GM12878 (cell line): ENCODE data around the gene ARHGAP15. TPM values are rescaled to one million over a fixed set of nuclear protein-coding genes. Genes with fewer than 3 reads are reported as not detected.

Experiments used
- ATAC-seq: fragments of 200-7000 bp; cut with Tn5 transposase; 3 replicates; pipeline ENCODE4 v1.9.1; 2020; ENCODE audit warnings: mild to moderate bottlenecking, moderate library complexity
- BruUV-seq: library from RNA; stranded (reverse); fragments of 400-500 nt; replicated peaks from 2 replicates; lab custom pipeline; 2021; lab: Mats Ljungman, UMichigan
- CTCF ChIA-PET: fragments of 300-600 bp; sonication (Branson Sonifier 250); formaldehyde crosslinking; extraction: SDS; loops from one replicate; lab custom pipeline; 2021; ENCODE audit warnings: inconsistent platforms; lab: Yijun Ruan, JAX
- POLR2A ChIA-PET: fragments of 350-600 bp; formaldehyde crosslinking; extraction: SDS; loops from one replicate; lab custom pipeline; 2021; ENCODE audit warnings: inconsistent platforms; lab: Charles Lee
- RAD21 ChIA-PET: fragments of 300-600 bp; sonication (Branson Sonifier 250); formaldehyde crosslinking; loops from one replicate; lab custom pipeline; 2023; ENCODE audit warnings: antibody characterized with exemption; ENCODE audit not compliant: unreplicated experiment; lab: Charles Lee
- SMC1A ChIA-PET: fragments of 300-600 bp; sonication (Branson Sonifier 250); formaldehyde crosslinking; loops from one replicate; lab custom pipeline; 2023; ENCODE audit not compliant: unreplicated experiment, uncharacterized antibody; lab: Charles Lee
- DNase-seq: peaks from one replicate; pipeline ENCODE4 v3.0.0-alpha.2; 2011; ENCODE audit warnings: low read depth, low spot score
- FAIRE-seq: peaks from 3 replicates; lab custom pipeline; 2011; peaks lifted over from hg19 to GRCh38; lab: Jason Lieb, UNC
- H2AFZ ChIP-seq: 2 replicates; pipeline ENCODE4 v1.6.0; 2011; ENCODE audit warnings: low read depth, low read length, control low read depth; ENCODE audit not compliant: control insufficient read depth
- H3K27ac ChIP-seq: 2 replicates; pipeline ENCODE4 v1.5.1; 2011; ENCODE audit warnings: control low read depth; ENCODE audit not compliant: control insufficient read depth, insufficient read depth
- H3K27me3 ChIP-seq, 2 experiments: replicated peaks in 1 of 2; 2 replicates each; pipeline versions ENCODE4 v1.6.0 to v1.6.1; 2011; ENCODE audit warnings: low read length in 1 of 2; ENCODE audit not compliant: control insufficient read depth in 2 of 2, insufficient read depth in 2 of 2
- H3K36me3 ChIP-seq, 2 experiments: 2 replicates each; pipeline ENCODE4 v1.5.1; 2011; ENCODE audit warnings: low read length in 1 of 2; ENCODE audit not compliant: control insufficient read depth in 2 of 2, insufficient read depth in 2 of 2
- H3K4me1 ChIP-seq: 2 replicates; pipeline ENCODE4 v1.6.1; 2011; ENCODE audit warnings: mild to moderate bottlenecking, low read length, moderate library complexity, mixed read lengths; ENCODE audit not compliant: control insufficient read depth, insufficient read depth
- H3K4me2 ChIP-seq: 2 replicates; pipeline ENCODE4 v1.6.0; 2011; ENCODE audit warnings: control low read depth; ENCODE audit not compliant: control insufficient read depth, insufficient read depth
- H3K4me3 ChIP-seq: fragments of 200-600 bp; sonication (generic); 2 replicates; pipeline ENCODE4 v1.5.1; 2016
- H3K79me2 ChIP-seq: 2 replicates; pipeline ENCODE4 v1.6.0; 2011; ENCODE audit warnings: low read length; ENCODE audit not compliant: control insufficient read depth, insufficient read depth
- H3K9ac ChIP-seq: 2 replicates; pipeline ENCODE4 v1.8.0; 2011; ENCODE audit warnings: low read length, control low read depth, mixed read lengths; ENCODE audit not compliant: control insufficient read depth, insufficient read depth
- H3K9me3 ChIP-seq: replicated peaks from 3 replicates; pipeline ENCODE4 v1.5.1; 2011; ENCODE audit warnings: mild to moderate bottlenecking, low read length; ENCODE audit not compliant: control insufficient read depth, insufficient read depth
- H4K20me1 ChIP-seq: 2 replicates; pipeline ENCODE4 v1.6.0; 2011; ENCODE audit not compliant: control insufficient read depth, insufficient read depth
- BACH1 ChIP-seq: fragments of 450-650 bp; IDR thresholded peaks from 2 replicates; pipeline ENCODE4 v1.6.1; 2017; ENCODE audit warnings: mild to moderate bottlenecking, borderline replicate concordance
- CEBPB ChIP-seq, 2 experiments: fragments of 150-350 bp in 1 of 2; IDR thresholded peaks; 2 replicates each; pipeline ENCODE4 v1.6.1; 2012 to 2014; ENCODE audit warnings: low read depth in 2 of 2, low read length in 2 of 2, borderline replicate concordance in 1 of 2, inconsistent platforms in 1 of 2
- CREB1 ChIP-seq: IDR thresholded peaks from 2 replicates; pipeline ENCODE4 v1.6.1; 2012; ENCODE audit warnings: low read depth, mild to moderate bottlenecking, inconsistent platforms
- EED ChIP-seq: sonication (generic); IDR thresholded peaks from 2 replicates; pipeline ENCODE4 v1.6.1; 2016; ENCODE audit warnings: antibody characterized with exemption, low read depth
- JUND ChIP-seq: IDR thresholded peaks from 2 replicates; pipeline ENCODE4 v1.6.1; 2012; ENCODE audit warnings: low read depth, mild to moderate bottlenecking, low read length, improper control_type of control experiment, moderate library complexity
- NBN ChIP-seq: fragments of 450-650 bp; IDR thresholded peaks from 2 replicates; pipeline ENCODE4 v1.6.1; 2016
- POLR2A ChIP-seq: IDR thresholded peaks from 2 replicates; pipeline ENCODE4 v1.6.1; 2011; ENCODE audit warnings: low read depth, mild to moderate bottlenecking, low read length
- RCOR1 ChIP-seq: conservative IDR thresholded peaks from 2 replicates; pipeline ENCODE4 v1.6.1; 2012; ENCODE audit warnings: low read depth, low read length, improper control_type of control experiment
- SUZ12 ChIP-seq: fragments of 200-600 bp; sonication (generic); IDR thresholded peaks from one replicate; pipeline ENCODE4 v1.6.1; 2018; ENCODE audit warnings: antibody characterized with exemption, mild to moderate bottlenecking; ENCODE audit not compliant: unreplicated experiment
- WRNIP1 ChIP-seq: IDR thresholded peaks from 2 replicates; pipeline ENCODE4 v1.6.1; 2011; ENCODE audit warnings: low read depth, low read length, improper control_type of control experiment, borderline replicate concordance
- WGBS: methylation state at CpG from one replicate; pipeline ENCODE4 v1.1.6; 2016; ENCODE audit warnings: low lambda C conversion rate; ENCODE audit not compliant: insufficient replicate concordance, insufficient coverage; ENCODE audit errors: missing lambda C conversion rate; 5-methylcytosine and 5-hydroxymethylcytosine counted together
- in situ Hi-C: fragments of 300-500 bp; cut with MboI; formaldehyde crosslinking; loops from 9 replicates; pipeline ENCODE4 v1.14.3; 2018; ENCODE audit warnings: mixed read lengths
- intact Hi-C: fragments of 100-400 bp; cut with micrococcal nuclease; formaldehyde crosslinking; loops from one replicate; pipeline ENCODE4 v1.14.2; 2022; ENCODE audit not compliant: unreplicated experiment
- polyA plus RNA-seq, 11 experiments: library from polyadenylated mRNA; depleted of rRNA in 4 of 11; unstranded in 6 of 11; stranded (reverse) in 5 of 11; fragments of >200 nt; fragmentation: Nextera tagmentation in 4 of 11; fragmentation: Illumina TruSeq in 1 of 11; extraction: Ambion mirVana in 4 of 11; extraction: Trizol in 1 of 11; gene quantifications; 1 replicate in 1 of 11; 2 replicates in 10 of 11; pipeline versions ENCODE4 v1.2.1 to v1.2.3, GENCODE V29; 2011 to 2016; ENCODE audit warnings: inconsistent platforms in 2 of 11, missing spikeins in 2 of 11, low read depth in 1 of 11
- total RNA-seq, 4 experiments: library from RNA; depleted of rRNA in 3 of 4; stranded (reverse); fragments of >200 nt in 3 of 4; fragmentation: Illumina TruSeq in 1 of 4; extraction: Trizol in 1 of 4; gene quantifications; 2 replicates each; pipeline versions ENCODE4 v1.2.1 to v1.2.3, GENCODE V29; 2013 to 2021
- TF ChIP-seq, protein P1 (sequence below): IDR thresholded peaks from 2 replicates; pipeline ENCODE4 v1.6.1; 2012; ENCODE audit warnings: low read depth, low read length, improper control_type of control experiment
- TF ChIP-seq, protein P2 (sequence below): fragments of 450-650 bp; IDR thresholded peaks from 2 replicates; pipeline ENCODE4 v1.6.1; 2017; ENCODE audit warnings: mild to moderate bottlenecking, moderate library complexity
- TF ChIP-seq, protein P3 (sequence below): fragments of 450-650 bp; IDR thresholded peaks from 2 replicates; pipeline ENCODE4 v1.6.1; 2016; ENCODE audit warnings: mild to moderate bottlenecking

ARHGAP15 gene
- total and polyA plus RNA-seq, 10 of the 15 experiments (the other 5 are each of a cell fraction or from before 2014, with no cell fraction given), result 38.0 to 92.6 (median 66.7) TPM

DNA sequence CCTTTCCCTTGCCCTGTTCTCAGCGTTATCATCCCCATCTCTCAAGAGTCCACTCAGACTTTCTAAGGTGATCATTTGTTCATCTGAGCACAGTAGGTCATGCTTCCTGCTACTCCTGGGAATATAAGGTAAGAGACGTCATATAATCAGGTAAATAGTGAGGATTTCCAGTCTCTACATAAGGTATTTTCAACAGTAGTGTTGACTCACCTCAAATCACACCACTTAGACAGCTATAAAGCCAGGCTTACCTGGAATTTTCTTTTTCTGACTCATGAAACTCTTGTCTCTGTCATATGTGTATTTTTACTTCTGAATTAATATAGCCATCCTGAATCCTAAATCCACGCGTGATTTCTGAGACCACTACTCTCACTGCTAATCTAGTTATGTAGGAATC is 443.2 kb downstream of the ARHGAP15 start:
- WGBS, result 84% methylated on average over 4 of the region's 4 CpGs

More for the DNA sequence above, 443.2 kb downstream of the ARHGAP15 start:
- Histone ChIP-seq H3K9ac (no peak overlapping the region), H3K27me3 (no peaks in the 10 kb centered on the region), H4K20me1 (no peaks in the 10 kb centered on the region), H2AFZ (no peak overlapping the region), H3K27ac (no peak overlapping the region), H3K36me3 (no peaks in the 10 kb centered on the region; a peak in 2 of 4 replicates), H3K79me2 (no peaks in the 10 kb centered on the region), H3K4me1 (no peaks in the 10 kb centered on the region), H3K9me3 (no peaks in the 10 kb centered on the region), H3K4me3 (no peak overlapping the region), H3K4me2 (no peak overlapping the region)
- FAIRE-seq (no peak), DNase-seq (no peak), ATAC-seq (no peak)
- POLR2A ChIA-PET, result no interaction called here
- RAD21 ChIA-PET, result no interaction called here
- TF ChIP-seq, protein P1, sequence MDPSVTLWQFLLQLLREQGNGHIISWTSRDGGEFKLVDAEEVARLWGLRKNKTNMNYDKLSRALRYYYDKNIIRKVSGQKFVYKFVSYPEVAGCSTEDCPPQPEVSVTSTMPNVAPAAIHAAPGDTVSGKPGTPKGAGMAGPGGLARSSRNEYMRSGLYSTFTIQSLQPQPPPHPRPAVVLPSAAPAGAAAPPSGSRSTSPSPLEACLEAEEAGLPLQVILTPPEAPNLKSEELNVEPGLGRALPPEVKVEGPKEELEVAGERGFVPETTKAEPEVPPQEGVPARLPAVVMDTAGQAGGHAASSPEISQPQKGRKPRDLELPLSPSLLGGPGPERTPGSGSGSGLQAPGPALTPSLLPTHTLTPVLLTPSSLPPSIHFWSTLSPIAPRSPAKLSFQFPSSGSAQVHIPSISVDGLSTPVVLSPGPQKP, result no peak
- TF ChIP-seq BACH1 (no peak), RCOR1 (no peak), EED (no peak), WRNIP1 (no peak), CREB1 (no peak), SUZ12 (no peak), POLR2A (no peak), NBN (no peak), CEBPB (IDR thresholded peaks at IDR 0.05; ENCODE audit: borderline replicate concordance in 1 of 2, low read depth in 2 of 2, low read length in 2 of 2) (no peak), JUND (no peak)
- TF ChIP-seq, protein P2, sequence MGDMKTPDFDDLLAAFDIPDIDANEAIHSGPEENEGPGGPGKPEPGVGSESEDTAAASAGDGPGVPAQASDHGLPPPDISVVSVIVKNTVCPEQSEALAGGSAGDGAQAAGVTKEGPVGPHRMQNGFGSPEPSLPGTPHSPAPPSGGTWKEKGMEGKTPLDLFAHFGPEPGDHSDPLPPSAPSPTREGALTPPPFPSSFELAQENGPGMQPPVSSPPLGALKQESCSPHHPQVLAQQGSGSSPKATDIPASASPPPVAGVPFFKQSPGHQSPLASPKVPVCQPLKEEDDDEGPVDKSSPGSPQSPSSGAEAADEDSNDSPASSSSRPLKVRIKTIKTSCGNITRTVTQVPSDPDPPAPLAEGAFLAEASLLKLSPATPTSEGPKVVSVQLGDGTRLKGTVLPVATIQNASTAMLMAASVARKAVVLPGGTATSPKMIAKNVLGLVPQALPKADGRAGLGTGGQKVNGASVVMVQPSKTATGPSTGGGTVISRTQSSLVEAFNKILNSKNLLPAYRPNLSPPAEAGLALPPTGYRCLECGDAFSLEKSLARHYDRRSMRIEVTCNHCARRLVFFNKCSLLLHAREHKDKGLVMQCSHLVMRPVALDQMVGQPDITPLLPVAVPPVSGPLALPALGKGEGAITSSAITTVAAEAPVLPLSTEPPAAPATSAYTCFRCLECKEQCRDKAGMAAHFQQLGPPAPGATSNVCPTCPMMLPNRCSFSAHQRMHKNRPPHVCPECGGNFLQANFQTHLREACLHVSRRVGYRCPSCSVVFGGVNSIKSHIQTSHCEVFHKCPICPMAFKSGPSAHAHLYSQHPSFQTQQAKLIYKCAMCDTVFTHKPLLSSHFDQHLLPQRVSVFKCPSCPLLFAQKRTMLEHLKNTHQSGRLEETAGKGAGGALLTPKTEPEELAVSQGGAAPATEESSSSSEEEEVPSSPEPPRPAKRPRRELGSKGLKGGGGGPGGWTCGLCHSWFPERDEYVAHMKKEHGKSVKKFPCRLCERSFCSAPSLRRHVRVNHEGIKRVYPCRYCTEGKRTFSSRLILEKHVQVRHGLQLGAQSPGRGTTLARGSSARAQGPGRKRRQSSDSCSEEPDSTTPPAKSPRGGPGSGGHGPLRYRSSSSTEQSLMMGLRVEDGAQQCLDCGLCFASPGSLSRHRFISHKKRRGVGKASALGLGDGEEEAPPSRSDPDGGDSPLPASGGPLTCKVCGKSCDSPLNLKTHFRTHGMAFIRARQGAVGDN, result no peak
- TF ChIP-seq, protein P3, sequence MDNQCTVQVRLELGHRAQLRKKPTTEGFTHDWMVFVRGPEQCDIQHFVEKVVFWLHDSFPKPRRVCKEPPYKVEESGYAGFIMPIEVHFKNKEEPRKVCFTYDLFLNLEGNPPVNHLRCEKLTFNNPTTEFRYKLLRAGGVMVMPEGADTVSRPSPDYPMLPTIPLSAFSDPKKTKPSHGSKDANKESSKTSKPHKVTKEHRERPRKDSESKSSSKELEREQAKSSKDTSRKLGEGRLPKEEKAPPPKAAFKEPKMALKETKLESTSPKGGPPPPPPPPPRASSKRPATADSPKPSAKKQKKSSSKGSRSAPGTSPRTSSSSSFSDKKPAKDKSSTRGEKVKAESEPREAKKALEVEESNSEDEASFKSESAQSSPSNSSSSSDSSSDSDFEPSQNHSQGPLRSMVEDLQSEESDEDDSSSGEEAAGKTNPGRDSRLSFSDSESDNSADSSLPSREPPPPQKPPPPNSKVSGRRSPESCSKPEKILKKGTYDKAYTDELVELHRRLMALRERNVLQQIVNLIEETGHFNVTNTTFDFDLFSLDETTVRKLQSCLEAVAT, result no peak
- CTCF ChIA-PET, result interaction anchor here (0.9 kb wide), 1 partner anchor 14 kb away, joined by 3 read pairs; no protein-coding TSS in a partner anchor
- intact Hi-C loops, result no loop called here
- in situ Hi-C loops, result no loop called here
- SMC1A ChIA-PET, result interaction anchor here (1.4 kb wide), 1 partner anchor 10 kb away, joined by 3 read pairs; no protein-coding TSS in a partner anchor
- BruUV-seq, result no TSS peak
